Measurements from ENCODE around the gene SETBP1. TPM values are rescaled to one million over a fixed set of nuclear protein-coding genes. Genes with fewer than 3 reads are reported as not detected.

SETBP1 gene
- total and polyA plus RNA-seq, 2 of the 8 experiments (the other 6 are each of a cell fraction or from before 2014, with no cell fraction given), result 2.0 to 6.5 TPM

GRCh38 chr18:44817831-44818473 is 137.3 kb downstream of the SETBP1 start:
- H2BK120ac ChIP-seq (replicated peaks; ENCODE audit: low read depth, low read length), result no peak overlapping the region
- no peak overlapping the region for H4K8ac ChIP-seq (ENCODE audit: extremely low read depth, insufficient read depth, low read length)
- peaks cover 0 to 9% (median 3%) of the 10 kb centered on the region in 4 experiments; a peak in 3 of 7 replicates for H3K4me1 ChIP-seq (replicated peaks in 1 of 4; ENCODE audit: control insufficient read depth in 3 of 4, insufficient read depth in 4 of 4, low read length in 3 of 4)
- H3K56ac ChIP-seq (replicated peaks; ENCODE audit: insufficient read length, low read depth, low read length), result no peak overlapping the region
- no peaks in the 10 kb centered on the region for H3K79me1 ChIP-seq (ENCODE audit: low read depth, low read length)
- H2AK5ac ChIP-seq (ENCODE audit: low read depth, low read length), result no peak overlapping the region
- H2BK20ac ChIP-seq (ENCODE audit: low read length), result no peak overlapping the region; the same call in 1 of the 2 replicates
- WGBS, 2 experiments (ENCODE audit: extremely low coverage in 1 of 2, insufficient coverage in 1 of 2, insufficient read length in 1 of 2, insufficient replicate concordance in 2 of 2, low coverage in 1 of 2, low lambda C conversion rate in 2 of 2, missing lambda C conversion rate in 1 of 2), result 94% methylated on average over 10 of the region's 10 CpGs; no CpG with 5 or more reads in 1 of the 2 experiments
- no peaks in the 10 kb centered on the region for H3K79me2 ChIP-seq (ENCODE audit: control insufficient read depth in 1 of 2, insufficient read depth in 2 of 2, low read length in 2 of 2)
- no peaks in the 10 kb centered on the region; the same call in 1 of the 2 replicates for H3K23me2 ChIP-seq (ENCODE audit: low read depth, low read length)
- no peak overlapping the region for H3K18ac ChIP-seq (ENCODE audit: extremely low read depth, low read length)
- H3K9ac ChIP-seq (replicated peaks in 1 of 4; ENCODE audit: extremely low read depth in 1 of 4, low read depth in 3 of 4, low read length in 3 of 4), result no peak overlapping the region
- CTCF ChIA-PET (ENCODE audit: partially characterized antibody), result interaction anchor here (0.6 to 1.7 kb wide), 5 partner anchors 11 to 427 kb away, joined by 3 to 6 read pairs (median 3); no protein-coding TSS in a partner anchor
- H3K4ac ChIP-seq (replicated peaks; ENCODE audit: insufficient read length, low read depth, low read length), result no peak overlapping the region
- no peak overlapping the region for H3K27ac ChIP-seq (ENCODE audit: low read depth, low read length)
- no peak overlapping the region for H2AFZ ChIP-seq (ENCODE audit: low read length)
- H2BK5ac ChIP-seq (ENCODE audit: low read depth, low read length), result no peak overlapping the region
- DNase-seq (ENCODE audit: low read depth in 1 of 2, low spot score in 2 of 2) (no peak), FAIRE-seq (no peak)
- no peaks in the 10 kb centered on the region for H3K27me3 ChIP-seq (replicated peaks in 1 of 4; ENCODE audit: control insufficient read depth in 3 of 4, extremely low read depth in 1 of 4, insufficient read depth in 3 of 4, low read length in 3 of 4)
- H3K4me2 ChIP-seq (ENCODE audit: insufficient read depth in 1 of 2, low read depth in 2 of 2, low read length in 2 of 2), result no peak overlapping the region
- no peak overlapping the region for H3K4me3 ChIP-seq (ENCODE audit: extremely low read depth in 1 of 4, insufficient read depth in 2 of 4, low read depth in 3 of 4, low read length in 4 of 4)
- peaks cover 0 to 1% of the 10 kb centered on the region in 2 experiments for H4K20me1 ChIP-seq (replicated peaks in 1 of 2; ENCODE audit: control insufficient read depth in 1 of 2, insufficient read depth in 2 of 2, low read length in 2 of 2)
- H2BK15ac ChIP-seq (ENCODE audit: low read length), result no peak overlapping the region
- POLR2A ChIA-PET (ENCODE audit: partially characterized antibody), result no interaction called here
- H3K9me3 ChIP-seq (ENCODE audit: insufficient read depth in 2 of 2, low read depth in 1 of 2, low read length in 1 of 2), result no peaks in the 10 kb centered on the region
- H3K14ac ChIP-seq (ENCODE audit: insufficient read length), result no peak overlapping the region
- no peak overlapping the region for H2BK12ac ChIP-seq (ENCODE audit: low read depth, low read length)
- H4K5ac ChIP-seq (ENCODE audit: insufficient read length, low read depth, low read length), result no peak overlapping the region
- H4K91ac ChIP-seq (replicated peaks; ENCODE audit: insufficient read length, low read length), result no peak overlapping the region
- no peak overlapping the region for H3K23ac ChIP-seq (ENCODE audit: insufficient read length)
- H3K36me3 ChIP-seq (ENCODE audit: control insufficient read depth in 2 of 4, insufficient read depth in 4 of 4, low read length in 3 of 4), result no peaks in the 10 kb centered on the region
- no peak for TF ChIP-seq POLR2AphosphoS5 (IDR thresholded peaks at IDR 0.05; ENCODE audit: low read depth, low read length)
- TF ChIP-seq RNF2 (IDR thresholded peaks at IDR 0.05; ENCODE audit: borderline replicate concordance, low read depth, low read length, missing control alignments, poor library complexity, severe bottlenecking), result no peak
- TF ChIP-seq CBX8 (IDR thresholded peaks at IDR 0.05; ENCODE audit: borderline replicate concordance, low read depth, low read length), result no peak
- TF ChIP-seq NANOG (IDR thresholded peaks at IDR 0.05; ENCODE audit: insufficient read depth, low read depth, low read length, poor library complexity, severe bottlenecking), result no peak

Measured in H1 (cell line).